ENCODE measurements around the gene NME9.

DNA sequence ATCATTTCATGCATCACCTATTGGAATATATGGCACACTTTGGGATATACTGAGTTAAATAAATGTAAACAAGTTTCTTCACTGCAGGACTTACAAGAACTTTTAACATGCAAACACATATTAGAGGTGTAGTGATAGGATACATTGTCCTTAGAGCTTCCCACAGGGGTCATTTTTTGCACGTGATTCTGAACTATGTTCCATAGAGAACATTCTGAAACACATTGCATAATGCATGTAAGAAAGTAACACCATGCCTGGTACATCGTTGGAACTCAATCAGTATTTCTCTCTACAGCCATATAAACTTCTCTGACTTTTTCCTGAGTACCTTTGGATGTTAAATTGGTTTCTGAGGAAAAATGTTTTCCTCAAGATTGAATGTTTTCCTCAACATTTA, 47.0 kb upstream of the NME9 start:
- TF ChIP-seq TAF1 (IDR thresholded peaks at IDR 0.05; ENCODE audit: low read depth) (no peak), EGR1 (IDR thresholded peaks at IDR 0.05) (no peak), YY1 (IDR thresholded peaks at IDR 0.05; ENCODE audit: low read depth) (no peak), ZBTB7A (IDR thresholded peaks at IDR 0.05; ENCODE audit: low read depth) (no peak), EP300 (IDR thresholded peaks at IDR 0.05; ENCODE audit: borderline replicate concordance) (no peak), TEAD4 (IDR thresholded peaks at IDR 0.05) (no peak), CREB1 (IDR thresholded peaks at IDR 0.05; ENCODE audit: low read depth) (no peak), RAD21 (IDR thresholded peaks at IDR 0.05; ENCODE audit: low read depth) (no peak), FOXM1 (IDR thresholded peaks at IDR 0.05; ENCODE audit: borderline replicate concordance, low read depth) (no peak), CEBPB (IDR thresholded peaks at IDR 0.05) (no peak)
- TF ChIP-seq, protein P1, sequence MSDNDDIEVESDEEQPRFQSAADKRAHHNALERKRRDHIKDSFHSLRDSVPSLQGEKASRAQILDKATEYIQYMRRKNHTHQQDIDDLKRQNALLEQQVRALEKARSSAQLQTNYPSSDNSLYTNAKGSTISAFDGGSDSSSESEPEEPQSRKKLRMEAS (IDR thresholded peaks at IDR 0.05), result no peak
- TF ChIP-seq, protein P2, sequence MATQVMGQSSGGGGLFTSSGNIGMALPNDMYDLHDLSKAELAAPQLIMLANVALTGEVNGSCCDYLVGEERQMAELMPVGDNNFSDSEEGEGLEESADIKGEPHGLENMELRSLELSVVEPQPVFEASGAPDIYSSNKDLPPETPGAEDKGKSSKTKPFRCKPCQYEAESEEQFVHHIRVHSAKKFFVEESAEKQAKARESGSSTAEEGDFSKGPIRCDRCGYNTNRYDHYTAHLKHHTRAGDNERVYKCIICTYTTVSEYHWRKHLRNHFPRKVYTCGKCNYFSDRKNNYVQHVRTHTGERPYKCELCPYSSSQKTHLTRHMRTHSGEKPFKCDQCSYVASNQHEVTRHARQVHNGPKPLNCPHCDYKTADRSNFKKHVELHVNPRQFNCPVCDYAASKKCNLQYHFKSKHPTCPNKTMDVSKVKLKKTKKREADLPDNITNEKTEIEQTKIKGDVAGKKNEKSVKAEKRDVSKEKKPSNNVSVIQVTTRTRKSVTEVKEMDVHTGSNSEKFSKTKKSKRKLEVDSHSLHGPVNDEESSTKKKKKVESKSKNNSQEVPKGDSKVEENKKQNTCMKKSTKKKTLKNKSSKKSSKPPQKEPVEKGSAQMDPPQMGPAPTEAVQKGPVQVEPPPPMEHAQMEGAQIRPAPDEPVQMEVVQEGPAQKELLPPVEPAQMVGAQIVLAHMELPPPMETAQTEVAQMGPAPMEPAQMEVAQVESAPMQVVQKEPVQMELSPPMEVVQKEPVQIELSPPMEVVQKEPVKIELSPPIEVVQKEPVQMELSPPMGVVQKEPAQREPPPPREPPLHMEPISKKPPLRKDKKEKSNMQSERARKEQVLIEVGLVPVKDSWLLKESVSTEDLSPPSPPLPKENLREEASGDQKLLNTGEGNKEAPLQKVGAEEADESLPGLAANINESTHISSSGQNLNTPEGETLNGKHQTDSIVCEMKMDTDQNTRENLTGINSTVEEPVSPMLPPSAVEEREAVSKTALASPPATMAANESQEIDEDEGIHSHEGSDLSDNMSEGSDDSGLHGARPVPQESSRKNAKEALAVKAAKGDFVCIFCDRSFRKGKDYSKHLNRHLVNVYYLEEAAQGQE (IDR thresholded peaks at IDR 0.05; ENCODE audit: low read depth), result no peak
